Upper lobe of right lung (tissue), 1 donor: ENCODE measurements around the gene RIPOR3. TPM values are rescaled to one million over a fixed set of nuclear protein-coding genes. Genes with fewer than 3 reads are reported as not detected.

Experiments used
- ATAC-seq: fragments of 200-7000 bp; cut with Tn5 transposase; one replicate; pipeline ENCODE4 v1.9.1; 2020; ENCODE audit warnings: mild to moderate bottlenecking, moderate library complexity
- DNase-seq: peaks from one replicate; pipeline ENCODE4 v3.0.0-alpha.2; 2020
- H3K27ac ChIP-seq: fragments of 200-600 bp; one replicate; pipeline ENCODE4 v1.8.0; 2022
- H3K27me3 ChIP-seq: fragments of 200-600 bp; one replicate; pipeline ENCODE4 v1.8.0; 2022; ENCODE audit warnings: mild to moderate bottlenecking
- H3K36me3 ChIP-seq: fragments of 200-600 bp; one replicate; pipeline ENCODE4 v1.8.0; 2022
- H3K4me1 ChIP-seq: fragments of 200-600 bp; one replicate; pipeline ENCODE4 v1.8.0; 2022
- H3K4me3 ChIP-seq: fragments of 200-600 bp; one replicate; pipeline ENCODE4 v1.8.0; 2022; ENCODE audit warnings: mild to moderate bottlenecking
- H3K9me3 ChIP-seq: fragments of 200-600 bp; one replicate; pipeline ENCODE4 v1.8.0; 2022
- CTCF ChIP-seq: fragments of 200-600 bp; IDR thresholded peaks from one replicate; pipeline ENCODE4 v1.8.0; 2022; ENCODE audit warnings: antibody characterized with exemption
- intact Hi-C: fragments of 100-400 bp; cut with DNase I; formaldehyde crosslinking; loops from one replicate; pipeline ENCODE4 v1.11.0; 2022
- long read RNA-seq: library from polyadenylated mRNA; unstranded; transcript quantifications from one replicate; pipeline ENCODE4 v2.0.0, GENCODE V29; 2021
- total RNA-seq: library from RNA; stranded (reverse); fragmentation: NEBNext Ultra II Directional; extraction: Animal tissue kit (Norgen Biotek cat#: 25700); gene quantifications from one replicate; pipeline ENCODE4 v1.2.1, GENCODE V29; 2021
- donor health status: DM: no; HTN: yes; CAD: no; lungs with severe emphysema.

The RIPOR3 gene
- total RNA-seq: 6.8 TPM
- long read RNA-seq, full-length matches to known transcripts: 2 of 20 reads
- long read RNA-seq, partial matches to known transcripts: 5 of 20 reads
- long read RNA-seq, other reads (novel, unspliced or antisense): 13 of 20 reads

GRCh38 chr20:50690650-50691572 is at the start of gene RIPOR3:
RIPOR3 (minus strand) TSS chr20:50691542; CDS start chr20:50691128, 414 bp downstream.
- peak within 1 kb of the TSS; percentile 46 for H3K4me3 ChIP-seq
- DNase-seq (no peak), ATAC-seq (peak; percentile 37)
- H3K4me1 ChIP-seq: peaks cover 7% of the 10 kb centered on the region
- H3K36me3 ChIP-seq: no peaks in the 10 kb centered on the region
- TF ChIP-seq CTCF: no peak
- H3K27me3 ChIP-seq: peaks cover 13% of the 10 kb centered on the region
- peak within 1 kb of the TSS; percentile 47 for H3K27ac ChIP-seq
- no peaks in the 10 kb centered on the region for H3K9me3 ChIP-seq
- intact Hi-C loops: loop anchor here (10.0 kb wide), 1 partner anchor 56 kb away; no protein-coding TSS in a partner anchor

- no peak for TF ChIP-seq CTCF
- Histone ChIP-seq H3K36me3 (no peaks in the 10 kb centered on the region), H3K27me3 (no peaks in the 10 kb centered on the region), H3K4me1 (peaks cover 6% of the 10 kb centered on the region), H3K27ac (no peak overlapping the region), H3K4me3 (no peak overlapping the region), H3K9me3 (no peaks in the 10 kb centered on the region)
- intact Hi-C loops: no loop called here
- DNase-seq: no peak
- ATAC-seq: peak; percentile 61
Observed at GRCh38 chr20:50737352-50737751, 46.0 kb upstream of the RIPOR3 start.

GRCh38 chr20:50735813-50736212 is 44.5 kb upstream of the RIPOR3 start:
- intact Hi-C loops: no loop called here

GRCh38 chr20:50734730-50735679 is 43.7 kb upstream of the RIPOR3 start:
- Histone ChIP-seq H3K9me3 (no peaks in the 10 kb centered on the region), H3K27me3 (no peaks in the 10 kb centered on the region), H3K27ac (no peak overlapping the region), H3K4me3 (no peak overlapping the region), H3K4me1 (peaks cover 14% of the 10 kb centered on the region), H3K36me3 (no peaks in the 10 kb centered on the region)
- DNase-seq (no peak), ATAC-seq (no peak)
- no peak for TF ChIP-seq CTCF
- intact Hi-C loops: no loop called here

More at GRCh38 chr20:50735813-50736212, 44.5 kb upstream of the RIPOR3 start:
- Histone ChIP-seq H3K4me3 (no peak overlapping the region), H3K36me3 (no peaks in the 10 kb centered on the region), H3K9me3 (no peaks in the 10 kb centered on the region), H3K4me1 (peaks cover 8% of the 10 kb centered on the region), H3K27ac (no peak overlapping the region), H3K27me3 (no peaks in the 10 kb centered on the region)
- no peak for DNase-seq
- TF ChIP-seq CTCF: no peak
- ATAC-seq: no peak

GRCh38 chr20:50733644-50734349 is 42.5 kb upstream of the RIPOR3 start:
- peak overlapping the region; percentile 90 for H3K4me3 ChIP-seq
- peaks cover 21% of the 10 kb centered on the region for H3K4me1 ChIP-seq
- intact Hi-C loops: no loop called here

More at GRCh38 chr20:50733644-50734349, 42.5 kb upstream of the RIPOR3 start:
- no peak for ATAC-seq
- Histone ChIP-seq H3K36me3 (no peaks in the 10 kb centered on the region), H3K9me3 (no peaks in the 10 kb centered on the region), H3K27me3 (no peaks in the 10 kb centered on the region), H3K27ac (peak overlapping the region; percentile 89)
- DNase-seq: no peak
- TF ChIP-seq CTCF: no peak
